ENCODE measurements around the gene TEP1.

- TF ChIP-seq CTCF (IDR thresholded peaks at IDR 0.05; ENCODE audit: poor library complexity, severe bottlenecking), result no peak
- no peak for TF ChIP-seq REST (IDR thresholded peaks at IDR 0.05; ENCODE audit: borderline replicate concordance)
These were observed 28.4 kb downstream of the TEP1 start for GRCh38 chr14:20384886-20385285.

Data from neural cell (in vitro differentiated cells).